PFSK-1 (cell line): ENCODE data around the gene ZNF296.

Source experiments
- FOXP2 ChIP-seq: optimal IDR thresholded peaks from 2 replicates; pipeline ENCODE3; 2011; ENCODE audit warnings: borderline replicate concordance, control low read depth, inconsistent platforms; ENCODE audit not compliant: insufficient read depth; ENCODE audit errors: extremely low read length, extremely low read depth
- POLR2AphosphoS5 ChIP-seq: IDR thresholded peaks from 2 replicates; pipeline ENCODE4 v1.6.1; 2012; ENCODE audit warnings: low read depth, mild to moderate bottlenecking, control low read depth, low read length, moderate library complexity
- SIN3A ChIP-seq: IDR thresholded peaks from 2 replicates; pipeline ENCODE4 v1.6.1; 2012; ENCODE audit warnings: mild to moderate bottlenecking, low read length, moderate library complexity, borderline replicate concordance; ENCODE audit not compliant: insufficient read depth
- TAF1 ChIP-seq: IDR thresholded peaks from 2 replicates; pipeline ENCODE4 v1.6.1; 2012; ENCODE audit warnings: low read length, control low read depth, borderline replicate concordance; ENCODE audit not compliant: insufficient read depth
- TF ChIP-seq, protein P1 (sequence below), 2 experiments: IDR thresholded peaks; 2 replicates each; pipeline versions ENCODE4 v1.6.1 to v1.8.0; 2011 to 2012; ENCODE audit warnings: low read depth in 2 of 2, low read length in 2 of 2, control low read depth in 1 of 2, inconsistent platforms in 1 of 2, mild to moderate bottlenecking in 1 of 2, moderate library complexity in 1 of 2; ENCODE audit not compliant: insufficient read depth in 1 of 2

Gene ZNF296

GRCh38 chr19:45115809-45116615, 39.7 kb upstream of the ZNF296 start:
- no peak for TF ChIP-seq SIN3A
- TF ChIP-seq FOXP2, result no peak
- TF ChIP-seq POLR2AphosphoS5, result no peak
- TF ChIP-seq TAF1, result no peak
- TF ChIP-seq, protein P1, sequence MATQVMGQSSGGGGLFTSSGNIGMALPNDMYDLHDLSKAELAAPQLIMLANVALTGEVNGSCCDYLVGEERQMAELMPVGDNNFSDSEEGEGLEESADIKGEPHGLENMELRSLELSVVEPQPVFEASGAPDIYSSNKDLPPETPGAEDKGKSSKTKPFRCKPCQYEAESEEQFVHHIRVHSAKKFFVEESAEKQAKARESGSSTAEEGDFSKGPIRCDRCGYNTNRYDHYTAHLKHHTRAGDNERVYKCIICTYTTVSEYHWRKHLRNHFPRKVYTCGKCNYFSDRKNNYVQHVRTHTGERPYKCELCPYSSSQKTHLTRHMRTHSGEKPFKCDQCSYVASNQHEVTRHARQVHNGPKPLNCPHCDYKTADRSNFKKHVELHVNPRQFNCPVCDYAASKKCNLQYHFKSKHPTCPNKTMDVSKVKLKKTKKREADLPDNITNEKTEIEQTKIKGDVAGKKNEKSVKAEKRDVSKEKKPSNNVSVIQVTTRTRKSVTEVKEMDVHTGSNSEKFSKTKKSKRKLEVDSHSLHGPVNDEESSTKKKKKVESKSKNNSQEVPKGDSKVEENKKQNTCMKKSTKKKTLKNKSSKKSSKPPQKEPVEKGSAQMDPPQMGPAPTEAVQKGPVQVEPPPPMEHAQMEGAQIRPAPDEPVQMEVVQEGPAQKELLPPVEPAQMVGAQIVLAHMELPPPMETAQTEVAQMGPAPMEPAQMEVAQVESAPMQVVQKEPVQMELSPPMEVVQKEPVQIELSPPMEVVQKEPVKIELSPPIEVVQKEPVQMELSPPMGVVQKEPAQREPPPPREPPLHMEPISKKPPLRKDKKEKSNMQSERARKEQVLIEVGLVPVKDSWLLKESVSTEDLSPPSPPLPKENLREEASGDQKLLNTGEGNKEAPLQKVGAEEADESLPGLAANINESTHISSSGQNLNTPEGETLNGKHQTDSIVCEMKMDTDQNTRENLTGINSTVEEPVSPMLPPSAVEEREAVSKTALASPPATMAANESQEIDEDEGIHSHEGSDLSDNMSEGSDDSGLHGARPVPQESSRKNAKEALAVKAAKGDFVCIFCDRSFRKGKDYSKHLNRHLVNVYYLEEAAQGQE (IDR thresholded peaks at IDR 0.05; ENCODE audit: insufficient read depth in 1 of 2, low read depth in 2 of 2, low read length in 2 of 2), result no peak

GRCh38 chr19:45114116-45114515, 37.8 kb upstream of the ZNF296 start:
- TF ChIP-seq TAF1 (no peak), FOXP2 (no peak), POLR2AphosphoS5 (no peak), SIN3A (no peak)
- TF ChIP-seq, protein P1 (IDR thresholded peaks at IDR 0.05; ENCODE audit: insufficient read depth in 1 of 2, low read depth in 2 of 2, low read length in 2 of 2), result no peak

DNA sequence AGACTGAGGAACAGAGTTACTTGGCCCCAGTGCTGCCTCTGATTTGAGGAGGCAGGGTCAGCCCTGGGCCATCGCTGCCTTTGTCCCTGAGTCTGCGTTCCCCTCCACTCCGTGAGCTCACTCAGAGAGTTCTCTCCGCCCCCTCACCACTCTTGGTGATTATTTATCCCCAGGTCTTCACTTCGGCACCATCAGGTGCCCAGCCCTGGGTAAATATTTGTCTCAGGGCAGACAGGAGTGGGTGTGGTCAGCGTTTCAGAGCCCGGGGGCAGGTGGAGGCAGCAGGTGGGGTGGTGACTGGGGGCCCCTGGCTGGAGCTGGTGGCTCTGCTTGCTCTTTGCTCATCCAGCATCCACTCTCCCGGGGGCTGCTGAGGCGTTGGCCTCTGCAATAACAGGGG, 37.4 kb upstream of the ZNF296 start:
- TF ChIP-seq POLR2AphosphoS5, result no peak
- TF ChIP-seq FOXP2, result no peak
- TF ChIP-seq SIN3A, result no peak
- TF ChIP-seq, protein P1 (IDR thresholded peaks at IDR 0.05; ENCODE audit: insufficient read depth in 1 of 2, low read depth in 2 of 2, low read length in 2 of 2), result no peak
- no peak for TF ChIP-seq TAF1

- TF ChIP-seq SIN3A (no peak), POLR2AphosphoS5 (no peak), FOXP2 (no peak), TAF1 (no peak)
- TF ChIP-seq, protein P1 (IDR thresholded peaks at IDR 0.05; ENCODE audit: insufficient read depth in 1 of 2, low read depth in 2 of 2, low read length in 2 of 2), result no peak
Observed at GRCh38 chr19:45112111-45112827, 36.0 kb upstream of the ZNF296 start.
